Measurements from ENCODE around the gene TRIM52. TPM values are rescaled to one million over a fixed set of nuclear protein-coding genes. Genes with fewer than 3 reads are reported as not detected.

Gene TRIM52
- total RNA-seq: 17.7 TPM

DNA sequence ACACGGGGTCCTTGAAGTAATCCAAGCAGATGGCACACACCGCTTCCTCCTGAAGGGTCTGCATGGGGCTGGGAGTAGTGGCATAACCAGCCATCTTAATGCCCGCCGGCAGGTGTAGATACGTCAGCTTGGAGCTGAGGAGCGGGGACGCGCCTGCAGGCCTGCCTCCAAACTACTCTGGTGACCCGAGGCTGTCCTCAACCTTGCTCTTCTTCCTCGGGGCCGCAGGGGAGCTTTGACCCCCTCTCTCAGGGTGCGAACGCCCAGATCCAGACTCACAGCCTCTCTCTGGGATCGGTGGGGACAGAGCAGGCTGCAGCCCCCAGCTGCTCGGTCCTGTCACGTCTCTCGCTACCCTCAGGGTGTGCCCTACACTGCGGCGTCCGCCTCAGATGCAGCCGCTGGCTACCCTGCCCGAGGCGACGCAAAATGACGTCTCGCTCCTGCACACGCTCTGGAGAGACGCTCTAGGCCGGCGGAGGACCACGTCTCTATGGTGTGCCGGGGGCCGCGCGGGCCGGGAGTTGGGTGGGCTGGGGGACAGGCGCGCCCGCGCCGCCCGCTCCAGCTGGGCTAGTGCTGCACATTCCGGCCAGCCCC lies at the start of gene TRIM52:
TRIM52 (minus strand) TSS at position 424 of the 600 bp plus-strand sequence; CDS start at position 94, 330 bp downstream.

GRCh38 chr5:181243564-181244343 lies 17.2 kb downstream of the TRIM52 start, which contains the start of gene RACK1:
TSS of gene RACK1 (minus strand) at chr5:181243906. CDS start at chr5:181243800, 106 bp downstream.

DNA sequence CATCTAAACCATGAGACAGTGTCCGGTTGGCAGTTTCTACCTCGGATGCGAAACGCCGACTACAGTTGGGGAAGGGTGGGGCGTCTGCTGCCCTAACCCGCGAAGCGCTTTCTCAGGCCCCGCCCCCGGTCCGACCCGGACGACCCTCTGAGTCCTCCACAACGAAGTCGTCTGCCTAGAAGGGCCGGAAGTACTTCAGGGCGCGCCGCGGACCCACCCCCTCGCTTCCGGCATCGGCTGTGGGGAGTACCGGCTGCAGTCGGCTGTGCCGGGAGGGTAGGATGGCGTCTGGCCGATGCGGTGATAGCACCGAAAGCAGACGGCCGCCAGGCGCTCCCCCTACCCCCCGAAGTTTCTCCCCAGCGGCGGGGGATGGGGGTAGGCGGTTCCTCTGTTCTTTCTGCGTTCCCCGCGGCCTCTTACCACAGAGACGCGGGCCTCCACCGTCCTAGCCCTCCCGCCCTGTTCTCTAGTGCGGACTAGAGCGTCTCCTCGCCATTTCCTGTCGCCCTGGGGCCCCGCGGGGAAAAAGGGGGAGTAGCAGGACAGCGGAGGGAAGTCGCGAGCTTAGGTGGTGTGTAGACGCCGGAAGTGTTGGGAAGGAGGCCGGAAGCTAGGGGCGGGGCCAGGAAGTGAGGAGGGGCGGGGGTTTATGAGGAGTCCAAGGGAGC lies 37.8 kb downstream of the TRIM52 start, which contains the start of gene TRIM41:
TRIM41 (plus strand) TSS at position 224 of the 671 bp plus-strand sequence. CDS start 719 bp downstream, outside the sequence.

Small RNA genes within 50 kb of the gene (small RNA-seq; reads per million reads assigned to genes)
- gene MIR4638 (ENCODE audit: low replicate concordance): not detected
- not detected for gene RNU6-705P (ENCODE audit: low replicate concordance)
- not detected for gene SNORD95 (ENCODE audit: low replicate concordance)
- gene SNORD96A (ENCODE audit: low replicate concordance): not detected

Other genes starting within 250 kb of the TRIM52 start
- gene BTNL9, start 220.9 kb downstream of the TRIM52 start, total RNA-seq: 17.1 TPM
- not detected for gene OR2V1, start 130.0 kb downstream of the TRIM52 start, total RNA-seq
- not detected for gene OR2V2, start 113.6 kb downstream of the TRIM52 start, total RNA-seq
- 5.5 TPM for gene TRIM7, start 55.9 kb downstream of the TRIM52 start, total RNA-seq
- 22.5 TPM for gene TRIM41, start 37.9 kb downstream of the TRIM52 start, total RNA-seq
- 5,159 TPM for gene RACK1, start 17.2 kb downstream of the TRIM52 start, total RNA-seq
- 0.23 TPM for gene OR4F3, start 106.1 kb upstream of the TRIM52 start, total RNA-seq